Fibroblast of gingiva (primary cell): ENCODE results near the gene NRF1.

Experiments
- DNase-seq: peaks from one replicate; pipeline ENCODE4 v3.0.0-alpha.2; 2011; ENCODE audit warnings: low read depth

The NRF1 gene

GRCh38 chr7:129684777-129685176 lies 73.3 kb downstream of the NRF1 start:
- DNase-seq, result no peak

DNA sequence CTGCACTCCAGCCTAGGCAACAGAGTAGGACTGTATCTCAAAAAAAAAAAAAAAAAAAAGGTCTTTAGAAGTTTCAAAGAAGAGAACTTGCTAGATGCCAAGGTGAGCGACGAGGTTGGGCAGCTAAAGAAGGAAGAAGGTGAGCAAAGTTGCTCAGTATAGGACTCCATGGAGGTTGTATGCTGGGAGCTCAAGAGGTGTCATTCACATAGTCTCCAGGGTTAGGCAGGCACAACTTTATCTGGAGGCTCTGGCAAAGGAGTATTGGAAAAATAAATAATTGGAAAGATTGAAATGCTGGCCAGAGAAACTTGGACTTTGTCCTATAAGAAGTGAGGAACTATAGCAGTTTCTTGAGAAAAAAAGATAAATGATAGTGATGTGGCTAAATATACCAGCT lies 74.5 kb downstream of the NRF1 start:
- DNase-seq, result no peak

GRCh38 chr7:129688503-129689222 lies 77.1 kb downstream of the NRF1 start:
- peak; percentile 27 for DNase-seq

- DNase-seq, result no peak
Observed at GRCh38 chr7:129689995-129690581, 78.6 kb downstream of the NRF1 start.

- DNase-seq, result no peak
Observed at GRCh38 chr7:129690701-129691100, 79.2 kb downstream of the NRF1 start.

- no peak for DNase-seq
Observed at GRCh38 chr7:129698516-129699418, 87.2 kb downstream of the NRF1 start.

DNA sequence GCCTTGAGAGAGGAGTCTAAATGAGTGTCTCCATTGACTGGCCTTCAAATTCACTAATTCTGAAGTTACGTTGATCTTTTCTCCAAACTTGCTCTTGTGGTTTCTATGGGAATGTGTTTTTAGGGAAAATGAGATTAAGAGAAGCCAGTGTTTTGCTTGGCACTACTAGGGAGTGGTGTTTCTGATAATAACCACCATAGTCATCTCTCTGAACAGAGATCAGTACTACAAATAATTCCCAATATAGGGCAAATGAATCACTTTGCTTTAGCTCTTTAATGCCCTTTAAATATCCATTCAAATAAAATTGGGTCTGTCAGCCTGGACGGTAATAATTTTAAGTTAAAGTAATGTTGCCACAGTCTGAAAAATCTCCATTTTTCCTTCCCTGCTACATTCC lies 90.8 kb downstream of the NRF1 start:
- DNase-seq, result no peak

GRCh38 chr7:129702761-129703338 lies 91.3 kb downstream of the NRF1 start:
- DNase-seq, result no peak

DNA sequence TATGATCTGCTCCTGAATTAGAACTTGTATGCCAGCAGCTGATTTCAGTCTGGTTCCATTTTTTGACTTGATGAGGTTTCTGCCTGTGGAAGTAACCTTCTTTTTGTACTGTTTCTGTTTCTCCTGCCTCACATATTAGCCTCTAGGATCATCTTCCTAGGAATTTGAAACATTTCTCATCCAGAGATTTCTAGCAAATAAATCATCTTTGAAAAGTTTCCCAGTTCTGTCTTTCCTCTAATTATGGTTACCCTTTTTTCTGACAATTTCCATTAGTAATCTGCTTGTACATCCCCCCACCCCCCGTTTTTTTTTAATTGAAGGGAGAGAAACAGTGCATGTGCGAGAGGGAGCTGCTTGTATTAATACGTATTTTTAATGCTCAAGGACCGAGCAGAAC lies 92.2 kb downstream of the NRF1 start:
- DNase-seq, result no peak

DNA sequence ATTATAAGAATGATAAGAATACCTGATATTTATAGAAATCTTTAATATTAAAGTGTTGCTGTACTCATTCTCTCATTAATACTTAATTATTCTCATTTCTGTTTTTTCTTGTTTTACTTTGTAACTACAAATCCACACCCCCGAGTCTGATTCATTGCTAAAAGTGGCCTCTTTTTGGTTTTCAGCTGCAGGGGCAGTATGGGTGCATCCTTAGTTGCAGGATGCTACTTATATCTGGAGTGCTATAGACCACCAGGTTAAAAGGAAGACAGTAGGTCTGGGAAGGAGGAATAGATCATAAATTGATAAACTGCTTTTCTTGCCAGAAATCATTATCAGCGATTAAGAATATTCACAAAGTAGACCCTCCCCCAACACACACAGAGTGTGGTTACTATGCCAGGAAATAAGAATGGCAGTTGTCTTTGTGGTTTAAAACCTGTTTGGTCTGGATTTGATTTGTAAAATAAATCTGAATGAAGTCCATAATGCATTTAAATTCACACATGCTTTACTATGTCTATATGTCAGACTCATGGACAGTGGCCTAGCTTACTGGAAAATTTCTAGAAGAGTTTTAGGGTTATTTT lies 96.5 kb downstream of the NRF1 start:
- no peak for DNase-seq

GRCh38 chr7:129713544-129713943 lies 102.0 kb downstream of the NRF1 start:
- DNase-seq, result no peak

DNA sequence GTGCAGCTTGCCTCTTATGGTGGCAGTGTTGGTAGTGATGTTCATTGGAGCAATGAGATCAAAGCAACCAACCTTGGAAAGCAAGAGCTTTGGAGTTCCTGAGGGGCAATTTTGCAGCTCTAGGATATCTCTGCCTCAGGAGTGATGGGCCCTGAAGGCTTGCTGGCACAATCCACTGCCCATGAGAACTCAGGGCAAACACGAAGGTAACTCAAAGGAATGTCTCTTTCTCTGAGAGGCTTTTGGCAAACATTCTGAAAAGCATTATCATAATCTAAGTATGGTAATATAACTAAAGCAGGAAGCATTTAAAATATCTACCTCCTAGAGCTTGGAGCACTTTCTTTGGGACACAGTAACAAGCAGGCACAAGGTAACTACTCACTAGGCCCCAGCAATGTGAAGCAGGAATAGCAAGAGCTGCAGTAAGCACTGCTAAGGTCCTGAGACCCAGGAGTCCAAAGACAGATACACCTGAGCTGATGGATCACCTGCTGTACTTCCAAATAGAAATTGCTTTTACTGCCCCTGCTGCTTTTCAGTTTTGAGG lies 103.1 kb downstream of the NRF1 start:
- DNase-seq, result no peak

GRCh38 chr7:129719980-129720732 lies 108.6 kb downstream of the NRF1 start:
- no peak for DNase-seq

DNA sequence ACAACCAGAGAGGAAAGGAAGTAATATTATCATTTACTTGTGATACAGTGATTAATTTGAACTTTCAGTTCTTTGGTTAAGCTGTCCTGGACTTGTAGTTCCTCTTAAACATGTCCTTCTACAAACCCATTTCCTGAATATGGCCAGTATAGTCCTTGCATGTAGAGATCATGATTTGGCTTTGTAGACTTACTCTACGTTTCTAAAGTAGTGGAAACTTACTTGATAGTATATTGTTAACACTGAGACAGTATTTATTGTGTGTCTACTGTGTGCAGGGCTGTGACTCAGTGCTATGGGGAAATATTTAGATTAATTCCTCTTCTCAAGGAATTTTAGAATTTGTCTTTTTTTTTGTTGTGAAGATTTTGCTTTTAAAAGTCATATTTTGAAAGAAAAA lies 109.5 kb downstream of the NRF1 start:
- DNase-seq, result no peak

DNA sequence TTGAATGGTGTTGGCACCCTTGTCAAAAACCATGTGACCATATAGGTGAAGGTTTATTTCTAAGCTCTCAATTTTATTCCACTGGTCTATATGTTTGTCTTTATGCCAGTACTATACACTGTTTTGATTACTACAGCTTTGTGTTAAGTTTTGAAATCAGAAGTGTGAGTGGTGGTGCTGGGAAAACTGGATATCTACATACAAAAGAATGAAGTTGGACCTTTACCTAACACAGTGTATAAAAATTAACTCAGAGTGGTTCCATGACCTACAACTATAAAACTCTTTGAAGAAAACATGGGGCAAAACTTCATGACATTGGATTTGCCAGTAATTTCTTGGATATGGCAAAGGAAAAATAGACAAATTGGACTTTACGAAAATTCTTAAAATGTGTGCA lies 112.2 kb downstream of the NRF1 start:
- DNase-seq, result no peak

- no peak for DNase-seq
Observed at GRCh38 chr7:129724796-129725195, 113.3 kb downstream of the NRF1 start.

DNA sequence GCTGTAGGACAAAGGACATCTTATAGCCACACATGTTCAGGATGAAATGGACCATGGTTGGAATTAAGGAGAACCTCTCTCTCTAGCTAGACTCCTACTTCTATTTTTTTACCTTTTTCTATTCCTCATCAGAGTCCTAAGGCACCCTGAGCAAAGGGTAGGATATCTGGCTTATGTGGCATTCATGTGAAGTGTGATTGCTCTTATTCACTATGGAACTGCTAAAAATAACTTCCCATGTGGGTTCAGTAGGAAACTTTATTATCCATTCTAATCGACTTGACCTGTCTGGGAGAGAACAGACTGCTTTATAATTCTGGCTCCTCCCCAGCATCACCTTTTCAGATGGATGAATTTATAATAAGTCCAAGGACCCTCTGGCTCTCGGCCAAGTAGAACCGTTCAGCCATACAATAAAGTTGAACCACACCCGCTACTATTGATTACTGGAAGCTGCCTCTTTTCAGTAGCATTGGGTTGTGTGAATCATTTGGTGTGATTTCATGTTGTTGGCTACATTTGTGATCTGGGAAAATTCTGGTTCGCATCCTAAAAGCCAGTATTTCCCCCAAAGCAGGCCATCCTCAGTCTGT lies 117.5 kb downstream of the NRF1 start:
- no peak for DNase-seq

GRCh38 chr7:129729511-129729910 lies 118.0 kb downstream of the NRF1 start:
- no peak for DNase-seq

DNA sequence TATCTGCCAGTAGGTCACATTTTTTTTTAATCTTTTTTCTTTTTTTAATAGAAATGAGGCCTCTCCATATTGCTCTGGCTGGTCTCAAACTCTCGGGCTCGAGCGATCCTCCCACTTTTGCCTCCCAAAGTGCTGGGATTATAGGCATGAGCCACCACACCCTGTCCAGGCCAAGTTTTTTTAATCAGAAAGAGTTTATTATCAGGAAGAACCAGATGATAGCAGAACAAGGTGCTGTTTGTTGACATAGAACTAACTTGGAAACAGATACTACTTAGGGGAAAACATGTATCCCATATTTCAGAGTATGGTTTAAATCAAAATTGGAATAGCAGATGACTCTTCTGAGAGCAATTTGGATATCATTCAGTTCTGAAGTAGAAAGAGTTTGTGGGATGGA lies 118.6 kb downstream of the NRF1 start:
- no peak for DNase-seq

DNA sequence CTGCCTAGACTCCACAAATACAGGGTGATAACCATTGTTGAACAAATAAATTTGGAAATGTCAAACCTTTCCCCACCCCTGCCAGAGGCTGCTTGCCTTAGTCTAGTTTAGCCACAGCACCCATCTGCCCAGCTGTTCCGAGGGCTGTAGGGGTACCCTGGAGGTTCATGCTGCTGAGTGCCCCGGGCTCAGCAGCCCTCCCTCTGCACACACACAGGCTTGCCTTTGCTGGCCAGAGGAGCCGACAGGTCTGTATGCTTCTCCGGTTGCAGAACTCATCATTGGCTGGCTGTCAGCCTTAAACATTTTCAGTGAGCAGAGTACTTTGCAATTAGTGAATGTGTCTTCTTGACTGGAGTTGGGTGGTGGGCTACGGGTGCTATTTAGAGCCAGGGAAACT lies 122.9 kb downstream of the NRF1 start:
- DNase-seq, result no peak

- DNase-seq, result no peak
Observed at GRCh38 chr7:129739427-129739826, 127.9 kb downstream of the NRF1 start.
